ENCODE data around the gene C2orf72.
"Not testable (repeated sequence)": the region's sequence is repeated elsewhere in the genome, so short reads cannot be mapped to it uniquely, and the experiment has no call there.

Gene C2orf72

GRCh38 chr2:231037202-231037730, at the start of gene C2orf72:
C2orf72 (plus strand) TSS chr2:231037523; CDS start chr2:231037566, 43 bp downstream.
- DNase-seq (ENCODE audit: low read depth) = no peak

GRCh38 chr2:230989731-230990130, 47.6 kb upstream of the C2orf72 start:
- DNase-seq (ENCODE audit: low read depth) = no peak

GRCh38 chr2:230990131-230990898, 47.0 kb upstream of the C2orf72 start:
- DNase-seq (ENCODE audit: low read depth) = no peak

GRCh38 chr2:230990899-230991150, 46.5 kb upstream of the C2orf72 start:
- DNase-seq (ENCODE audit: low read depth) = no peak

GRCh38 chr2:230991598-230991997, 45.7 kb upstream of the C2orf72 start:
- DNase-seq (ENCODE audit: low read depth) = no peak

GRCh38 chr2:230995821-230996220, 41.5 kb upstream of the C2orf72 start, which contains the start of gene SPATA3:
SPATA3 (plus strand) TSS chr2:230996121; CDS start chr2:230996234, 113 bp downstream.
- no peak for DNase-seq (ENCODE audit: low read depth)

GRCh38 chr2:230996661-230997060, 40.7 kb upstream of the C2orf72 start:
- no peak for DNase-seq (ENCODE audit: low read depth)

- no peak for DNase-seq (ENCODE audit: low read depth)
Measured at GRCh38 chr2:230998882-230999281, 38.4 kb upstream of the C2orf72 start.

GRCh38 chr2:230999477-230999876, 37.8 kb upstream of the C2orf72 start:
- DNase-seq (ENCODE audit: low read depth) = no peak

- DNase-seq (ENCODE audit: low read depth) = no peak
Measured at GRCh38 chr2:231000211-231000904, 37.0 kb upstream of the C2orf72 start.

GRCh38 chr2:231001036-231001435, 36.3 kb upstream of the C2orf72 start:
- DNase-seq (ENCODE audit: low read depth) = no peak

GRCh38 chr2:231001921-231002320, 35.4 kb upstream of the C2orf72 start:
- DNase-seq (ENCODE audit: low read depth) = no peak

- DNase-seq (ENCODE audit: low read depth) = no peak
Measured at GRCh38 chr2:231002641-231003040, 34.7 kb upstream of the C2orf72 start.

- no peak for DNase-seq (ENCODE audit: low read depth)
Measured at GRCh38 chr2:231003186-231003585, 34.1 kb upstream of the C2orf72 start.

GRCh38 chr2:231004930-231005329, 32.4 kb upstream of the C2orf72 start:
- not testable (repeated sequence) for DNase-seq (ENCODE audit: low read depth)

GRCh38 chr2:231007286-231008098, 29.8 kb upstream of the C2orf72 start:
- DNase-seq (ENCODE audit: low read depth) = no peak

- DNase-seq (ENCODE audit: low read depth) = no peak
Measured at GRCh38 chr2:231008131-231008530, 29.2 kb upstream of the C2orf72 start.

GRCh38 chr2:231009236-231009919, 27.9 kb upstream of the C2orf72 start:
- DNase-seq (ENCODE audit: low read depth) = no peak

GRCh38 chr2:231010201-231010730, 27.1 kb upstream of the C2orf72 start:
- no peak for DNase-seq (ENCODE audit: low read depth)

GRCh38 chr2:231011526-231011925, 25.8 kb upstream of the C2orf72 start:
- no peak for DNase-seq (ENCODE audit: low read depth)

- DNase-seq (ENCODE audit: low read depth) = no peak
Measured at GRCh38 chr2:231012463-231012862, 24.9 kb upstream of the C2orf72 start.

- no peak for DNase-seq (ENCODE audit: low read depth)
Measured at GRCh38 chr2:231013820-231014219, 23.5 kb upstream of the C2orf72 start.

Data from activated T-helper 1 cell treated with Interleukin-2 at 50 U/mL for 16 hours (primary cell).